ENCODE data around the gene ADM5. TPM values are rescaled to one million over a fixed set of nuclear protein-coding genes. Genes with fewer than 3 reads are reported as not detected.

Gene ADM5
- total RNA-seq, 4 donors from 2014 or later: 0.83 to 4.1 (median 2.5) TPM

DNA sequence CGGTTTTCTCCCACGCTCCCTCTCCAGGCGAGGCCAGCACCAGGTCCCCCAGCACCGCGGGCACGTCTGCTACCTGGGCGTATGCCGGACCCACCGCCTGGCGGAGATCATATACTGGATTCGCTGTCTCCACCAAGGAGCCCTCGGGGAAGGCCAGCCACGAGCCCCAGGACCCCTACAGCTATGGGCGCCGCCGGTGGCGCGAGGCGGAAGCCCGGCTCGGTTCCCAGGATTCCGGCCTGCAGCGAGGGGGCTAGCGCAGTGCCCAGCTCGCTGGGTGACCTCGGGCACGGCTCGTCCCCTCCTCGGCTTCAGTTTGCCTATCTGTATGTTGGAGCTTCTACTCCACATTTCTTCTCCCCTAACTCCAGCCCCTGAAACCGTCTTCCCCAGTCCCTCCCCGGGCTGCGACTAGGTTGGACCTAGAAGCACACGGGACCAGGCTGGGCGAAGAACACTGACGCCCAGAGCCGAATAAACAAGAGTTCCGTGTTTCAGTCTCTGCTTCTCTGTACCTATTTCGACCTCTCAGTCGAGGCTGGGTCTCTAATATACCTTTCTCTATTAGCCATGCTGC, 773 bp downstream of the ADM5 start:
- no peak for TF ChIP-seq POLR2A (IDR thresholded peaks at IDR 0.05; ENCODE audit: low read depth)
- TF ChIP-seq, protein P1, sequence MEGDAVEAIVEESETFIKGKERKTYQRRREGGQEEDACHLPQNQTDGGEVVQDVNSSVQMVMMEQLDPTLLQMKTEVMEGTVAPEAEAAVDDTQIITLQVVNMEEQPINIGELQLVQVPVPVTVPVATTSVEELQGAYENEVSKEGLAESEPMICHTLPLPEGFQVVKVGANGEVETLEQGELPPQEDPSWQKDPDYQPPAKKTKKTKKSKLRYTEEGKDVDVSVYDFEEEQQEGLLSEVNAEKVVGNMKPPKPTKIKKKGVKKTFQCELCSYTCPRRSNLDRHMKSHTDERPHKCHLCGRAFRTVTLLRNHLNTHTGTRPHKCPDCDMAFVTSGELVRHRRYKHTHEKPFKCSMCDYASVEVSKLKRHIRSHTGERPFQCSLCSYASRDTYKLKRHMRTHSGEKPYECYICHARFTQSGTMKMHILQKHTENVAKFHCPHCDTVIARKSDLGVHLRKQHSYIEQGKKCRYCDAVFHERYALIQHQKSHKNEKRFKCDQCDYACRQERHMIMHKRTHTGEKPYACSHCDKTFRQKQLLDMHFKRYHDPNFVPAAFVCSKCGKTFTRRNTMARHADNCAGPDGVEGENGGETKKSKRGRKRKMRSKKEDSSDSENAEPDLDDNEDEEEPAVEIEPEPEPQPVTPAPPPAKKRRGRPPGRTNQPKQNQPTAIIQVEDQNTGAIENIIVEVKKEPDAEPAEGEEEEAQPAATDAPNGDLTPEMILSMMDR (IDR thresholded peaks at IDR 0.05): no peak
- TF ChIP-seq EP300 (IDR thresholded peaks at IDR 0.05): no peak
- TF ChIP-seq POLR2AphosphoS5 (IDR thresholded peaks at IDR 0.05): no peak
- DNase-seq (ENCODE audit: extremely low spot score): no peak
- H3K27me3 ChIP-seq: peaks cover 0 to 43% (median 13%) of the 10 kb centered on the region in 4 donors
- peaks cover 31 to 41% (median 33%) of the 10 kb centered on the region in 4 donors for H3K4me1 ChIP-seq
- WGBS: 3% methylated on average over 21 of the region's 39 CpGs
- peak overlapping the region; percentile 51 to 63 (median 54) for H3K4me3 ChIP-seq
- intact Hi-C loops (cut with DNase I): no loop called here
- no peaks in the 10 kb centered on the region for H3K9me3 ChIP-seq
- peak overlapping the region; percentile 59 to 76 (median 68) for H3K27ac ChIP-seq (replicated peaks in 1 of 4)
- H3K36me3 ChIP-seq: peaks cover 20 to 33% (median 30%) of the 10 kb centered on the region in 4 donors

DNA sequence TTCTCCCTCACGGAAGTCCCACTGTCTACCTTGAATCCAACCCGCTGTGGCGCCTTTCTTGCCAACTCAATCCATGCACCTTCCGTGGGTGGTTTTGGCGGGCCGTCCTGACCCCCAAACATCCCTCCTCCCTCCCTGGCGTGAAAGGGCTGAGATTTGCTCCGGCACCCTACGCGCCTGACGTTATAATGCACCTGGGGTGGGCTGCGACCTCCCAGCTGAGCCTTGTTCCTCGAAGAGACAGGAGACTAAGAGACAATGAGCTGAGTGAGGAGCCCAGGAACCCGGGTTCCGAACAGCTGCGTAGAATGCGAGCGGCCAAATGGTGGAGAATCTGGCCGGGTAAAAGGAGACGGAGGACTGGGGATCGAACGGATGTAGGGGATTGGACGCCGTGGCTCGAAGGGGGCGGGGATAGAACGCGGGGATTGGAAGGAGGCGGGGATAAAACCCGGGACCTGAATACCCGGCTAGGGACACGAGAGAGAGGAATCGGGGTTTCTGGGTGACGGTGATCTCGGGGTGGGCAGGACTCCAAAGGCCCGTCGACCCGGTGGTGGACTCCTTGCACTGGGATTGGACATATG, 1.4 kb downstream of the ADM5 start, which contains the start of gene CPT1C:
Gene CPT1C (plus strand): TSS at position 461 of the 587 bp plus-strand sequence. CDS start 1,137 bp downstream, outside the sequence.
- DNase-seq (ENCODE audit: extremely low spot score): peak; percentile 94
- no peaks in the 10 kb centered on the region for H3K9me3 ChIP-seq
- intact Hi-C loops (cut with DNase I): no loop called here
- H3K27ac ChIP-seq (replicated peaks in 1 of 4): peak within 1 kb of the TSS; percentile 59 to 76 (median 68)
- TF ChIP-seq EP300 (IDR thresholded peaks at IDR 0.05): no peak
- TF ChIP-seq POLR2AphosphoS5 (IDR thresholded peaks at IDR 0.05): peak; percentile 49 to 77
- no peak for TF ChIP-seq POLR2A (IDR thresholded peaks at IDR 0.05; ENCODE audit: low read depth)
- TF ChIP-seq, protein P1 (IDR thresholded peaks at IDR 0.05): no peak
- peaks cover 0 to 43% (median 13%) of the 10 kb centered on the region in 4 donors for H3K27me3 ChIP-seq
- H3K36me3 ChIP-seq: peaks cover 14 to 28% (median 24%) of the 10 kb centered on the region in 4 donors
- peak within 1 kb of the TSS; percentile 51 to 63 (median 54) for H3K4me3 ChIP-seq
- WGBS: 4% methylated on average over 38 of the region's 38 CpGs
- peaks cover 31 to 40% (median 33%) of the 10 kb centered on the region in 4 donors for H3K4me1 ChIP-seq

DNA sequence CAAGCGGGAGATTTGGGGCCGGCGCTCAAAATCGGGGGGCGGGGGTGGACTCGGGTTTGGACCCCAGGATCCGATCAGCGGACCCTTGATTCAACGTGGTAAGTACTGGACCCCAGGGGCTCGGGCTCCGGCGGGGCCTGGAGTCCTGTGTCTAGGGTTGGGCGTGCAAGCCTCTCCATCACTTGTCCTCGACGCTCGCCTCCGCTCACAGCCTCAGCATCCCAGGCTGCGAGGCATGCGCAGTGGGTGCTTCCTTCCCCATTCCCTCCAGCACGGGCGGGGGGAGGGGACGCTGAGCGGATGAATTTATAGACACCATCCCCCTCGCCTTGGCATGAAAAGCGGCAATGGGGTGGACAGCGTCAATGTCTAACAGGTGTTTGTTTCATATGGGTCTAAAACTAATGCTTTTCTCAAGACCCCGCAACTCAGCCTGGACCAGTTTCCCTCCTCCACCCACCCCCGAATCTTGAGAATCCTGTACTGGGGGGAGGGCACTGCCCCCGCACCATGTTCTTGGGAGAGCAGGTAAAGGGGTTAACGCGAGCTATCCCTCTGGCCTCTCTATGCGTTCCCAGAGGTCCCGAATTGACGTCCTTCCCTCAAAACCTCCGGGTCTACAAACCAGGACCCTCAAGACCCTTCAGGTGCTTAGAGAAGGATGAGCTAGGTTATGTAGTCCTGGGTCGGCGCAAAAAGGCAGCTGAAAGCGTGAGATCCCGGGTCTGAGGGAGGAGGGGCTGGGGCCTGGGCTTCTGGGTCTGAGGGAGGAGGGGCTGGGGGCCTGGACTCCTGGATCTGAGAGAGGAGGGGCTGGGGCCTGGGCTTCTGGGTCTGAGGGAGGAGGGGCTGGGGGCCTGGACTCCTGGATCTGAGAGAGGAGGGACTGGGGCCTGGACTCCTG, 2.1 kb downstream of the ADM5 start:
- TF ChIP-seq, protein P1 (IDR thresholded peaks at IDR 0.05): no peak
- Histone ChIP-seq H3K36me3 (peaks cover 7 to 20% (median 16%) of the 10 kb centered on the region in 4 donors), H3K4me1 (peaks cover 31 to 37% (median 33%) of the 10 kb centered on the region in 4 donors), H3K4me3 (peak overlapping the region; percentile 51 to 63 (median 54)), H3K9me3 (no peaks in the 10 kb centered on the region), H3K27ac (replicated peaks in 1 of 4) (peak overlapping the region in 3 of 4 donors; percentile 59 to 70 (median 67)), H3K27me3 (peaks cover 0 to 43% (median 13%) of the 10 kb centered on the region in 4 donors)
- no peak for DNase-seq (ENCODE audit: extremely low spot score)
- 9% methylated on average over 28 of the region's 39 CpGs for WGBS
- intact Hi-C loops (cut with DNase I): no loop called here

DNA sequence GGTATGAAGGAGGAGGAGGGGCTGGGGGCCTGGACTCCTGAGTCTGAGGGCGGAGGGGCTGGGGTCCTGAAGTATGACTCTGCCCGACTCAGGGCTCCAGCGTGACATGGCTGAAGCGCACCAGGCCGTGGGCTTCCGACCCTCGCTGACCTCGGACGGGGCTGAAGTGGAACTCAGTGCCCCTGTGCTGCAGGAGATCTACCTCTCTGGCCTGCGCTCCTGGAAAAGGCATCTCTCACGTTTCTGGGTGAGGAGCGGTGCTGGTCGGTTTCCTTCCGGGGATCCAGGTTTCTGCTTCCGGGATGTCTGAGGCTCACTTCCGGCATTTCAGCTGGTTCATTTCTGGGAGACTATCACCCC, 2.7 kb downstream of the ADM5 start:
- no peak overlapping the region for H3K27ac ChIP-seq (replicated peaks in 1 of 4)
- no peaks in the 10 kb centered on the region for H3K9me3 ChIP-seq
- H3K4me1 ChIP-seq: peaks cover 31 to 34% (median 33%) of the 10 kb centered on the region in 4 donors
- no peak for DNase-seq (ENCODE audit: extremely low spot score)
- TF ChIP-seq POLR2AphosphoS5 (IDR thresholded peaks at IDR 0.05) (no peak), POLR2A (IDR thresholded peaks at IDR 0.05; ENCODE audit: low read depth) (no peak), EP300 (IDR thresholded peaks at IDR 0.05) (no peak)
- TF ChIP-seq, protein P1 (IDR thresholded peaks at IDR 0.05): no peak
- 69% methylated on average over 16 of the region's 16 CpGs for WGBS
- H3K4me3 ChIP-seq: peak overlapping the region in 1 of 4 donors; percentile 51
- intact Hi-C loops (cut with DNase I): no loop called here
- peaks cover under 1 to 14% (median 10%) of the 10 kb centered on the region in 4 donors for H3K36me3 ChIP-seq
- H3K27me3 ChIP-seq: peaks cover 0 to 43% (median 13%) of the 10 kb centered on the region in 4 donors
